ENCODE data around the gene SART3.

The SART3 gene

GRCh38 chr12:108584456-108585065, 23.6 kb upstream of the SART3 start:
- no peak for TF ChIP-seq CTCF (IDR thresholded peaks at IDR 0.05; ENCODE audit: insufficient read depth, low read depth, low read length, missing control alignments)
- no peak overlapping the region for H3K4me3 ChIP-seq (ENCODE audit: low read length)
- no peak for DNase-seq (ENCODE audit: low read depth)

- no peak for DNase-seq (ENCODE audit: low read depth)
- no peak overlapping the region for H3K4me3 ChIP-seq (ENCODE audit: low read length)
- no peak for TF ChIP-seq CTCF (IDR thresholded peaks at IDR 0.05; ENCODE audit: insufficient read depth, low read depth, low read length, missing control alignments)
Measured at GRCh38 chr12:108583991-108584390, 23.0 kb upstream of the SART3 start.

GRCh38 chr12:108582978-108583770, 22.2 kb upstream of the SART3 start:
- no peak for DNase-seq (ENCODE audit: low read depth)
- no peak overlapping the region for H3K4me3 ChIP-seq (ENCODE audit: low read length)
- no peak for TF ChIP-seq CTCF (IDR thresholded peaks at IDR 0.05; ENCODE audit: insufficient read depth, low read depth, low read length, missing control alignments)

- H3K4me3 ChIP-seq (ENCODE audit: low read length), result no peak overlapping the region
- DNase-seq (ENCODE audit: low read depth), result no peak
- TF ChIP-seq CTCF (IDR thresholded peaks at IDR 0.05; ENCODE audit: insufficient read depth, low read depth, low read length, missing control alignments), result no peak
Measured at GRCh38 chr12:108582509-108582908, 21.5 kb upstream of the SART3 start.

- no peak for TF ChIP-seq CTCF (IDR thresholded peaks at IDR 0.05; ENCODE audit: insufficient read depth, low read depth, low read length, missing control alignments)
Measured at GRCh38 chr12:108581311-108582227, 20.6 kb upstream of the SART3 start.

GRCh38 chr12:108580531-108580930, 19.6 kb upstream of the SART3 start:
- no peak for DNase-seq (ENCODE audit: low read depth)
- no peak for TF ChIP-seq CTCF (IDR thresholded peaks at IDR 0.05; ENCODE audit: insufficient read depth, low read depth, low read length, missing control alignments)
- no peak overlapping the region for H3K4me3 ChIP-seq (ENCODE audit: low read length)

More at GRCh38 chr12:108581311-108582227, 20.6 kb upstream of the SART3 start:
- no peak overlapping the region for H3K4me3 ChIP-seq (ENCODE audit: low read length)
- no peak for DNase-seq (ENCODE audit: low read depth)

Measured in epithelial cell of esophagus (primary cell).